ENCODE results near the gene INTS15.

GRCh38 chr7:6628045-6628444 is 38.2 kb downstream of the INTS15 start:
- TF ChIP-seq POLR2A (IDR thresholded peaks at IDR 0.05; ENCODE audit: low read depth, low read length): no peak
- no peak for TF ChIP-seq POLR2AphosphoS5 (IDR thresholded peaks at IDR 0.05; ENCODE audit: low read depth, low read length)
